NB4 (cell line): Measurements from ENCODE around the gene RASGRP3.

Experiments used
- DNase-seq: peaks from one replicate; pipeline ENCODE4 v3.0.0; 2010; ENCODE audit warnings: low read depth
- H3K4me3 ChIP-seq: one replicate; pipeline ENCODE4 v1.5.1; 2011; ENCODE audit warnings: mild to moderate bottlenecking, low read depth, low read length, moderate library complexity
- MAX ChIP-seq: IDR thresholded peaks from 2 replicates; pipeline ENCODE4 v1.6.1; 2011; ENCODE audit warnings: low read depth, low read length
- MYC ChIP-seq: IDR thresholded peaks from 2 replicates; pipeline ENCODE4 v1.6.1; 2011; ENCODE audit warnings: low read depth, low read length
- POLR2A ChIP-seq: IDR thresholded peaks from 2 replicates; pipeline ENCODE4 v1.6.1; 2011; ENCODE audit warnings: mild to moderate bottlenecking; ENCODE audit not compliant: insufficient read length; ENCODE audit errors: extremely low read depth
- TF ChIP-seq, protein P1 (sequence below): IDR thresholded peaks from one replicate; pipeline ENCODE4 v1.5.1; 2012; ENCODE audit warnings: low read depth, low read length

Gene RASGRP3

GRCh38 chr2:33607251-33607721, 130.8 kb downstream of the RASGRP3 start:
- no peak overlapping the region for H3K4me3 ChIP-seq
- TF ChIP-seq POLR2A = no peak
- no peak for DNase-seq

GRCh38 chr2:33607905-33608304, 131.5 kb downstream of the RASGRP3 start:
- TF ChIP-seq MYC (no peak), POLR2A (no peak), MAX (no peak)
- TF ChIP-seq, protein P1, sequence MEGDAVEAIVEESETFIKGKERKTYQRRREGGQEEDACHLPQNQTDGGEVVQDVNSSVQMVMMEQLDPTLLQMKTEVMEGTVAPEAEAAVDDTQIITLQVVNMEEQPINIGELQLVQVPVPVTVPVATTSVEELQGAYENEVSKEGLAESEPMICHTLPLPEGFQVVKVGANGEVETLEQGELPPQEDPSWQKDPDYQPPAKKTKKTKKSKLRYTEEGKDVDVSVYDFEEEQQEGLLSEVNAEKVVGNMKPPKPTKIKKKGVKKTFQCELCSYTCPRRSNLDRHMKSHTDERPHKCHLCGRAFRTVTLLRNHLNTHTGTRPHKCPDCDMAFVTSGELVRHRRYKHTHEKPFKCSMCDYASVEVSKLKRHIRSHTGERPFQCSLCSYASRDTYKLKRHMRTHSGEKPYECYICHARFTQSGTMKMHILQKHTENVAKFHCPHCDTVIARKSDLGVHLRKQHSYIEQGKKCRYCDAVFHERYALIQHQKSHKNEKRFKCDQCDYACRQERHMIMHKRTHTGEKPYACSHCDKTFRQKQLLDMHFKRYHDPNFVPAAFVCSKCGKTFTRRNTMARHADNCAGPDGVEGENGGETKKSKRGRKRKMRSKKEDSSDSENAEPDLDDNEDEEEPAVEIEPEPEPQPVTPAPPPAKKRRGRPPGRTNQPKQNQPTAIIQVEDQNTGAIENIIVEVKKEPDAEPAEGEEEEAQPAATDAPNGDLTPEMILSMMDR = no peak
- no peak for DNase-seq
- H3K4me3 ChIP-seq = no peak overlapping the region

DNA sequence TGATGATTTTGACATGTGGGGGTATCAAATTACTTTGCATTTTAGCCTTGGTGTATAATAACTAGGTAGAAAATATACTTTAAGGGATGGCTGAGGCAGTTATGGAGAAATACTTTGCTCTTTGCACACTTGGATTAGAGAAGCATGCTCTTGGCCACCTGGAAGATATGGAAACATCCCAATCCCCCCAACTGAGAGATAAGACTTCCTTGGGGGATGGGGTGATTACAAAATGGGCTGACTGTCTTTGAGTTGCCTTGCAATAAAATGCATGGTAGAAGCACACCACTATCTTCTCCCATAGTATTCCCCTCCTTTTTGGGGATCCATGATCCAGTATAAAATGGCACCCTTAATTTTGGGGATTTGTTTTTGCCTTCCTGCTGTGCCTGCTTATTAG, 137.7 kb downstream of the RASGRP3 start:
- no peak overlapping the region for H3K4me3 ChIP-seq
- DNase-seq = no peak
- TF ChIP-seq MAX (no peak), POLR2A (no peak), MYC (no peak)
- TF ChIP-seq, protein P1 = no peak
